Measurements from ENCODE around the gene PYDC1.
"Not testable (repeated sequence)": the region's sequence is repeated elsewhere in the genome, so short reads cannot be mapped to it uniquely, and the experiment has no call there.

PYDC1 gene

GRCh38 chr16:31216422-31217135 is at the start of gene PYDC1:
Gene PYDC1, minus strand, starts transcription at chr16:31217135. Its CDS starts 107 bp downstream, at chr16:31217028.
- no peak for DNase-seq

DNA sequence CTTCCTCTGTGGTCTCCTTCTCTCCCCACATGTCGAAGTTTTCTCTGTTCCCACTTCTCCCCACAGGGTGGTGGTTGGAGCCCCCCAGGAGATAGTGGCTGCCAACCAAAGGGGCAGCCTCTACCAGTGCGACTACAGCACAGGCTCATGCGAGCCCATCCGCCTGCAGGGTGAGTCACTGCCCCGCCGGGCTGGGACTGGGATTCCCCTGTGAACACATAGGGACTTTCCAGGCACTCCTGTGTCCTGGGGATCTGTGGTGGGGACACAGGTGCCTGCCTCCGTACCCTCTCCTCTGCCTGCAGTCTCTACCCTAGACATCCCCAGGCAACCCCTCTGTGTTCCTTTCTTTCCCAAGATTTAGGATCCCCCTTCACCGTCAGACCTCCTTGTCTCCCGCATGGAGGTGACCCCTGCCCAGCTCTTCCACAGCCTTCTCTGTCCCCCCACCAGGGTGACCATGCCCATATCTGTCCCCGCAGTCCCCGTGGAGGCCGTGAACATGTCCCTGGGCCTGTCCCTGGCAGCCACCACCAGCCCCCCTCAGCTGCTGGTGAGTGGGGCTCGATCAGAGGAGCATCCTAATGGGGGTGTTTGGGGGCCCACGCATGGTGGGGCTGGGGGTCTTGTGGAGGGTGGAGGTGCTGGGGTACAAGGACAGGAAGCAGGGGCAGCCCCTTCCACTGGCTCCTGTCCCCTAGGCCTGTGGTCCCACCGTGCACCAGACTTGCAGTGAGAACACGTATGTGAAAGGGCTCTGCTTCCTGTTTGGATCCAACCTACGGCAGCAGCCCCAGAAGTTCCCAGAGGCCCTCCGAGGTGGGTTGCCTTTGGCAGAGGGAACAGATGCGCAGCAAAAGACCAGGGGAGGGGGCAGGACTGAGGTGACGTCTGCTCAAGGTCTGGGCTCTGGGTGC is 48.7 kb upstream of the PYDC1 start:
- DNase-seq = peak; percentile 85 to 92

DNA sequence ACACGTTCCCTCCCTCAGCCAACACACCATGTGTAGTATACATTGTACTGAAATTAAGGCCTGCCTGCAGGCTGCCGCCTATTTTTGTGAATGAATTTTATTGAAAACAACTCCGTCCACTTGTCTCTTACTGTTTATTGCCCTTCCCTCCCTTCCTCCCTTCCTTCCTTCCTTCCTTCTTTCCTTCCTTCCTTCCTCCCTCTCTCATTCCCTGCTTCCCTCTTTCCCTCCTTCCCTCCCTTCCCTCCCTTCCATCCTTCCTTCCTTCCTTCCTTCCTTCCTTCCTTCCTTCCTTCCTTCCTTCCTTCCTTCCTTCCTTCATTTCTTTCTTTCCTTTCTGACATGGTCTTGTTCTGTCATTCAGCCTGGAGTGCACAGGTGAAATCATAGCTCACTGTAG is 45.1 kb upstream of the PYDC1 start:
- no peak for DNase-seq

GRCh38 chr16:31260136-31260931 is 43.4 kb upstream of the PYDC1 start:
- DNase-seq = peak in 1 of 2 donors; percentile 40

DNA sequence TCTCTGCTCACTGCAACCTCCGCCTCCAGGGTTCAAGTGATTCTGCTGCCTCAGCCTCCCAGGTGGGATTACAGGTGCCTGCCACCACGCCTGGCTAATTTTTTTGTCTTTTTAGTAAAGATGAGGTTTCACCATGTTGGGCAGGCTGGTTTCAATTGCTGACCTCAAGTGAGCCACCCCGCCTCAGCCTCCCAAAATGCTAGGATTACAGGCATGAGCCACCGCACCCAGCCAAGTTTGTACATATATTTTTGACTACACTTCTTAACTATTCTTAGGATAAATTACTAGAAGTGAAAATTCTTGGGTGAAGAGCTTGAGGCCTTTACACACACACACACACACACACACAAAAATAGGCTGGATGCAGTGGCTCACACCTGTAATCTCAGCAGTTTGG is 41.4 kb upstream of the PYDC1 start:
- DNase-seq = no peak

DNA sequence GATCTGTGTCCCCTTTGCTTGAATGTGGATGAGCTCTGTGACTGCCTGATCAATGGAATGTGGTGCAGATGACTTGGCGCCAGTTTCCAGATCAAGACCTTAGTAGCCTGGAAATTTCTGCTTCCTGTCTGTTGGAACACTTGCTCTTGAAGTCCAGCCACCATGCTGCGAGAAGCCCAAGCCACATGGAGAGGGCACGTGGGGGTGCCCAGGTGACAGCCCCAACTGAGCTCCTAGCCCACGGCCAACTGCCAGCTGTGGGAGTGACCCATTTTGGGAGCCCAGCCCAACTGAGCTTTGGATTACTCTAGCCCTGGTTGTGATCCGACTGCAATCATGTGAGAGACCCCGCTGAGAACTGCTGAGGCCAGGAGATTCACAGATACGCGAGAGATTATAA is 39.5 kb upstream of the PYDC1 start:
- no peak for DNase-seq

- DNase-seq = peak; percentile 86 to 91
These were observed 36.7 kb upstream of the PYDC1 start for GRCh38 chr16:31253642-31254045.

DNA sequence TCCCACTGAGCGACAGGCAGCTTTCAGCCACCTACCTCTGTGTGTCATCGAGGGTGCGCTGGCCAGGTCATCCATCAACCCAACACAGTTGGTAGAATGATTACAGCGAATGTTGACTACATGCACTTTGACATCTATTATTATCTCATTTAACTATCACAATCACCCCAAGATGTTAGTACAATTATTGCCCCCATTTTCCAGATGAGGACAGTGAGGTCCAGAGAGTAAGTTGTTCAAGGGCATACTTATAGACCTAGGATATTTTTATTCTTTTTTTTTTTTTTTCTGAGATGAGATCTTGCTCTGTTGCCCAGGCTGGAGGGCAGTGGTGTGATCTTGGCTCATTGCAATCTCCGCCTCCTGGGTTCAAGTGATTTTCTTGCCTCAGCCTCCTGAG is 34.5 kb upstream of the PYDC1 start:
- no peak for DNase-seq

GRCh38 chr16:31250782-31251384 is 33.9 kb upstream of the PYDC1 start:
- DNase-seq = no peak

GRCh38 chr16:31248344-31248743 is 31.4 kb upstream of the PYDC1 start:
- no peak for DNase-seq

GRCh38 chr16:31246296-31246695 is 29.4 kb upstream of the PYDC1 start:
- DNase-seq = no peak

DNA sequence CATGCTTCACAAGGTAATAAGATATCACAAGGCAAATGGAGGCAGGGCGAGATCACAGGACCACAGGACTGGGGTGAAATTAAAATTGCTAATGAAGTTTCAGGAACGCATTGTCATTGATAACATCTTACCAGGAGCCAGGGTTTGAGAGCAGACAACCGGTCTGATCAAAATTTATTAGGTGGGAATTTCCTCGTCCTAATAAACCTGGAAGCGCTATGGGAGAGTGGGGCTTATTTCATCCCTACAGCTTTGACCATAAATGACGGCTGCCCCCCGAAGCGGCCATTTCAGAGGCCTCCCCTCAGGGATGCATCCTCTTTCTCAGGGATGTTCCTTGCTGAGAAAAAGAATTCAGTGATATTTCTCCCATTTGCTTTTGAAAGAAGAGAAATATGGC is 28.7 kb upstream of the PYDC1 start:
- DNase-seq = not testable (repeated sequence)

DNA sequence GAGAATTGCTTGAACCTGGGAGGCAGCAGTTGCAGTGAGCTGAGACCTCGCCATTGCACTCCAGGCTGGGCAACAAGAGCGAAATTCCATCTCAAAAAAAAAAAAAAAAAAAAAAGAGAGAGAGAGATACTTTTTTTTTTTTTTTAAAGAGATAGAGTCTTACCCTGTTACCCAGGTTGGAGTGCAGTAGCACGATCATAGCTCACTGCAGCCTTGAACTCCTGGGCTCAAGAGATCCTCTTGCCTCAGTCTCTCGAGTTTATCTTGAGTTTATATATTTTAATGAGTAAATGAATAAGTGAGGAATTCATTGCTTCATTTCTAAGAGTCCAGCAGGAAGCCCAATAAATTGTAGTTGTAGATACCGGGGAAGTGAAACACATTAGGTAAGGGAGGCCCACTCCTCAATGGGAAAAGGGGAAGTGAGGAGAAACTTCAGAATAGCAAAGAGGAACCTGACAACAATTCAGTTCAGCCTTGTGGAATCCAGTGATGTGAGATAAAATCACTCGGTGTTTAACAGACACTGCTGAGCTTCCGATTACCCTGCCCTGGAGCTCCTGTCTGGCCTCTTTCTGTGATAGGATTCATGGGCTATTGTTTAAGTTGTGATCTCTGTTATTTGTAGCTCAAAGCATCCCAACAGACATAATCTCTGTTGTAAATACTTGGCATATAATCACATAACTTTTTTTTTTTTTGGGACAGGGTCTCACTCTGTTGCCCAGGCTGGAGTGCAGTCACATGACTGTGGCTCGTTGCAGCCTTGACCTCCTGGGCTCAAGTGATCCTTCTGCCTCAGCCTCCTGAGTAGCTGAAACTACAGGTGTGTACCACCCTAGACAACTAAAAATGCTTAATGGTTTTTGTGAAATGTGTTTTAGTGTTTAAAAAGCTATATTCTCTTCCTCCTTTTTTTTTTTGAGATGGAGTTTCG is 27.1 kb upstream of the PYDC1 start:
- DNase-seq = peak; percentile 73 to 84

- peak; percentile 63 to 68 for DNase-seq
These were observed 25.3 kb upstream of the PYDC1 start for GRCh38 chr16:31242206-31242605.

DNA sequence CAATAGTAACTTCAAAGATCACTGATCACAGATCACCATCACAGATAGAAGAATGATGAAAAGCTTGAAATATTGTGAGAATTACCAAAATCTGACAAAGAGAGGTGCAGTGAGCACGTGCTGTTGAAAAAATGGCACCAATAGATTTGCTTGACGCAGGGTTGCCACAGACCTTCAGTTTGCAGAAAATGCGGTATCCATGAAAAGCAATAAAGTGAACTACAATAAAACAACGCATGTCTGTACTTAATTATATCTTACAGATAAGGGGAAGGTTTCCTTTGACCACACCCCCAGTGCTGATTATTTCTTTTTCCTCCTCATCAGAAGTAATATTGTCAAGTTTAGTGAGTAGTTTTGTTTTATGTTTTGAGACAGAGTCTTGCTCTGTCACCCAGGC is 21.1 kb upstream of the PYDC1 start:
- DNase-seq = no peak

DNA sequence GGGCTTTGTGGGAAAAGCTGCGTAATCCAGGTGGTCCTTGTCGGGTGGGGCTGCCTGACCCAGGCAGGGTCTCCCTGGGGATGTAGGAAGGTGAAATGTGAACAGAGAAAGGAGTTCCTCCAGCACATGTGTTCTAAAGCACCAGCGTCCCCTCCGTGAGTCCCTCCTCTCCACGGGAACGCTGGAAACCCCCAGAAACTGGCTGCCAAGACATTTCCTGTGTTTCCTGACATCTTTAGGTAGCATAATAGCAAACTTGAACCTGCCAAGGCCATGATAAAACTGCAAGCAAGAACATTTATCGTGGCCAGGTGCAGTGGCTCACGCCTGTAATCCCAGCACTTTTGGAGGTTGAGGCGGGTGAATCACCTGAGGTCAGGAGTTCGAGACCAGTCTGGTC is 12.6 kb upstream of the PYDC1 start:
- no peak for DNase-seq

GRCh38 chr16:31228206-31228605 is 11.3 kb upstream of the PYDC1 start:
- no peak for DNase-seq

DNA sequence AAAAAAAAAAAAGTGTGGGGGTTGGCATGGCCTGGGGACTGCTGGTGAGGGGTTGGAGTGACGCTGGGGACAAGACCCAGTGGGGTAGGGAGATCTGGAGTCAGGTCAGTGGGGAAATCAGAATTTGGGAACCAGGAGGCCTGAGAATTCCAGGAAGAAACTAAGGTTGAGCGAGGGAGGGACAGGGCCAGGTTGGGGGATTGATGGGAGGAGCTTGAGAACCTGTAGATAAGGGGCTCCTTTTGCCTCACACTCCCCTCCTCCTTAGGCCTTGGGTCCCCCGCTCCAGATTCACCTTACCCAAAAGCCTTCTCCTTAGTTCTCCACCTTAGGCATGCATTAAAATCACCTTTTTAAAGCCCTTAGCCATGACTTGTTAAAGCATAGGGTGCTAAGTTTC is 8.3 kb upstream of the PYDC1 start:
- DNase-seq = no peak

GRCh38 chr16:31224092-31224955 is 7.4 kb upstream of the PYDC1 start:
- DNase-seq = no peak

- DNase-seq = no peak
These were observed 6.1 kb upstream of the PYDC1 start for GRCh38 chr16:31223044-31223443.

All from inflammatory macrophage treated with lipopolysaccharide for 1 hour (primary cell).